Activated T-cell treated with anti-CD3 and anti-CD28 coated beads, Interleukin-2, amount 50 U/mL, for 72 hours (primary cell): ENCODE data around the gene STAT1. TPM values are rescaled to one million over a fixed set of nuclear protein-coding genes. Genes with fewer than 3 reads are reported as not detected.

Experiments used
- total RNA-seq, 2 donors: library from RNA; stranded (reverse); gene quantifications; one replicate each; pipeline ENCODE4 v1.2.3, GENCODE V29; 2022

Gene STAT1
- total RNA-seq, 2 donors from 2014 or later: 441 to 563 TPM

Other genes starting within 250 kb of the STAT1 start
- 100 to 1,000 TPM; 269 to 288 TPM for gene GLS, start 133.3 kb downstream of the STAT1 start, total RNA-seq
- gene STAT4, start 136.8 kb upstream of the STAT1 start, total RNA-seq: 100 to 1,000 TPM; 104 to 125 TPM
- 10 to 100 TPM; 24.4 to 37.5 TPM for gene MYO1B, start 231.2 kb upstream of the STAT1 start, total RNA-seq